Activated CD4-positive, alpha-beta T cell treated with anti-CD3 and anti-CD28 coated beads for 24 hours (primary cell): Measurements from ENCODE around the gene CD274.
"Not testable (repeated sequence)": the region's sequence is repeated elsewhere in the genome, so short reads cannot be mapped to it uniquely, and the experiment has no call there.

Experiments
- DNase-seq, 2 donors: peaks; one replicate each; pipeline ENCODE4 v3.0.0-alpha.2; 2020; ENCODE audit warnings: low read depth in 2 of 2

The CD274 gene

GRCh38 chr9:5466766-5467165 lies 16.4 kb downstream of the CD274 start:
- no peak for DNase-seq

GRCh38 chr9:5468850-5469249 lies 18.5 kb downstream of the CD274 start:
- no peak for DNase-seq

- DNase-seq: no peak
These were observed 19.8 kb downstream of the CD274 start for GRCh38 chr9:5470122-5470521.

- no peak for DNase-seq
These were observed 20.5 kb downstream of the CD274 start for GRCh38 chr9:5470816-5471215.

GRCh38 chr9:5475611-5476010 lies 25.3 kb downstream of the CD274 start:
- DNase-seq: not testable (repeated sequence)

- DNase-seq: no peak
These were observed 27.9 kb downstream of the CD274 start for GRCh38 chr9:5478206-5478605.

GRCh38 chr9:5479994-5480694 lies 29.8 kb downstream of the CD274 start:
- DNase-seq: no peak

- no peak for DNase-seq
These were observed 30.6 kb downstream of the CD274 start for GRCh38 chr9:5480919-5481318.

GRCh38 chr9:5481322-5482040 lies 31.1 kb downstream of the CD274 start:
- DNase-seq: no peak

GRCh38 chr9:5482194-5482593 lies 31.9 kb downstream of the CD274 start:
- DNase-seq: no peak

GRCh38 chr9:5483306-5483705 lies 33.0 kb downstream of the CD274 start:
- DNase-seq: no peak

GRCh38 chr9:5485378-5486085 lies 35.2 kb downstream of the CD274 start:
- DNase-seq: no peak

GRCh38 chr9:5486988-5487387 lies 36.6 kb downstream of the CD274 start:
- DNase-seq: no peak

- no peak for DNase-seq
These were observed 38.1 kb downstream of the CD274 start for GRCh38 chr9:5488221-5489008.

- DNase-seq: no peak
These were observed 39.5 kb downstream of the CD274 start for GRCh38 chr9:5489630-5490490.

- DNase-seq: no peak
These were observed 42.8 kb downstream of the CD274 start for GRCh38 chr9:5492965-5493678.

- no peak for DNase-seq
These were observed 43.6 kb downstream of the CD274 start for GRCh38 chr9:5493679-5494511.

GRCh38 chr9:5494765-5495164 lies 44.4 kb downstream of the CD274 start:
- not testable (repeated sequence) for DNase-seq

GRCh38 chr9:5499157-5499556 lies 48.8 kb downstream of the CD274 start:
- no peak for DNase-seq
